Aorta (tissue), 5 donors: ENCODE results near the gene NLRX1. TPM values are rescaled to one million over a fixed set of nuclear protein-coding genes. Genes with fewer than 3 reads are reported as not detected.
"Not testable (repeated sequence)": the region's sequence is repeated elsewhere in the genome, so short reads cannot be mapped to it uniquely, and the experiment has no call there.

Experiments
- ATAC-seq: fragments of 200-7000 bp; cut with Tn5 transposase; one replicate; pipeline ENCODE4 v1.9.1; 2022; ENCODE audit warnings: moderate library complexity; ENCODE audit not compliant: low FRiP score
- DNase-seq, 2 donors: peaks; one replicate each; pipeline ENCODE4 v3.0.0-alpha.2; 2020
- H3K27ac ChIP-seq, 2 donors: one replicate each; pipeline ENCODE4 v1.5.1; 2013; ENCODE audit warnings: low read length in 2 of 2, mild to moderate bottlenecking in 2 of 2, moderate library complexity in 2 of 2, control low read depth in 1 of 2, inconsistent platforms in 1 of 2, low read depth in 1 of 2
- H3K27me3 ChIP-seq, 2 donors: one replicate each; pipeline ENCODE4 v1.6.1; 2013; ENCODE audit warnings: control low read depth in 1 of 2, low read length in 1 of 2, mild to moderate bottlenecking in 1 of 2, moderate library complexity in 1 of 2; ENCODE audit not compliant: insufficient read depth in 2 of 2, control insufficient read depth in 1 of 2
- H3K36me3 ChIP-seq, 2 donors: one replicate each; pipeline ENCODE4 v1.6.1; 2013; ENCODE audit warnings: control low read depth in 1 of 2, low read length in 1 of 2, mild to moderate bottlenecking in 1 of 2; ENCODE audit not compliant: insufficient read depth in 2 of 2, control insufficient read depth in 1 of 2
- H3K4me1 ChIP-seq, 2 donors: one replicate each; pipeline ENCODE4 v1.6.1; 2013; ENCODE audit warnings: low read length in 2 of 2, control low read depth in 1 of 2, mild to moderate bottlenecking in 1 of 2, moderate library complexity in 1 of 2; ENCODE audit not compliant: insufficient read depth in 2 of 2, control insufficient read depth in 1 of 2
- H3K4me3 ChIP-seq, 2 donors: one replicate each; pipeline ENCODE4 v1.5.1; 2013; ENCODE audit warnings: low read length in 2 of 2, control low read depth in 1 of 2, mild to moderate bottlenecking in 1 of 2
- H3K9me3 ChIP-seq: one replicate; pipeline ENCODE4 v1.6.1; 2013; ENCODE audit warnings: mild to moderate bottlenecking, low read length; ENCODE audit not compliant: control insufficient read depth
- WGBS, 2 donors: extraction: QIAGEN DNeasy Blood & Tissue Kit; methylation state at CpG; one replicate each; pipeline ENCODE4 v1.1.7; 2013; 5-methylcytosine and 5-hydroxymethylcytosine counted together
- intact Hi-C, 2 donors: fragments of 100-400 bp; cut with DNase I; formaldehyde crosslinking; loops; one replicate each; pipeline versions ENCODE4 v1.14.2 to v1.15.0; 2022
- polyA plus RNA-seq, 2 donors: library from polyadenylated mRNA; stranded (reverse); fragments of 200-250 nt; gene quantifications; one replicate each; pipeline ENCODE4 v1.2.3, GENCODE V29; 2013
- total RNA-seq, 2 donors: library from RNA; stranded (reverse); fragmentation: NEBNext Ultra II Directional; extraction: Animal tissue kit (Norgen Biotek cat#: 25700); gene quantifications; one replicate each; pipeline ENCODE4 v1.2.1, GENCODE V29; 2021
- donor health status: healthy with polysubstance abuse.
- donor health status: Bipolar disorder and iron deficiency.
- donor health status: DM: no; HTN: no; CAD: no.
- donor health status: DM: no; HTN: no; CAD: no.
- donor health status: DM: yes; HTN: yes; CAD: no.

Gene NLRX1
- total and polyA plus RNA-seq, 4 donors = 5.9 to 17.3 (median 10.9) TPM

- no peak for ATAC-seq
- H3K36me3 ChIP-seq = peaks cover 2 to 6% of the 10 kb centered on the region in 2 donors
- H3K27ac ChIP-seq = no peak overlapping the region
Observed at GRCh38 chr11:119134389-119134978, 34.0 kb upstream of the NLRX1 start.

GRCh38 chr11:119139276-119139675 is 29.2 kb upstream of the NLRX1 start:
- ATAC-seq, H3K4me3 ChIP-seq, H3K27ac ChIP-seq, H3K4me1 ChIP-seq, H3K27me3 ChIP-seq, H3K9me3 ChIP-seq, intact Hi-C loops, H3K36me3 ChIP-seq, DNase-seq: not testable (repeated sequence)
- 87% methylated on average over 10 of the region's 10 CpGs for WGBS, 2 donors

More at GRCh38 chr11:119134389-119134978, 34.0 kb upstream of the NLRX1 start:
- H3K4me3 ChIP-seq = no peak overlapping the region
- no peaks in the 10 kb centered on the region for H3K9me3 ChIP-seq
- WGBS, 2 donors = 51 to 52% methylated on average over 4 of the region's 4 CpGs
- no peaks in the 10 kb centered on the region for H3K4me1 ChIP-seq
- no peak for DNase-seq
- no peaks in the 10 kb centered on the region for H3K27me3 ChIP-seq
- intact Hi-C loops = no loop called here

- H3K9me3 ChIP-seq = no peaks in the 10 kb centered on the region
- no peaks in the 10 kb centered on the region for H3K4me1 ChIP-seq
- 17 to 27% methylated on average over 7 of the region's 7 CpGs for whole genome bisulfite sequencing, 2 donors
- no peak overlapping the region for H3K27ac ChIP-seq
- no peaks in the 10 kb centered on the region for H3K36me3 ChIP-seq
- intact Hi-C loops = loop anchor here (5.0 to 10.0 kb wide), 3 partner anchors 50 to 190 kb away; partner anchors contain the start of gene RNF26 (in 1 of the 2)
- H3K27me3 ChIP-seq = no peaks in the 10 kb centered on the region
- peak; percentile 80 for ATAC-seq
- peak in 1 of 2 donors; percentile 83 for DNase-seq
- no peak overlapping the region for H3K4me3 ChIP-seq
Observed at GRCh38 chr11:119144825-119145486, 23.6 kb upstream of the NLRX1 start.

- Histone ChIP-seq H3K4me1 (no peaks in the 10 kb centered on the region), H3K27me3 (no peaks in the 10 kb centered on the region), H3K36me3 (no peaks in the 10 kb centered on the region), H3K27ac (no peak overlapping the region), H3K4me3 (no peak overlapping the region), H3K9me3 (no peaks in the 10 kb centered on the region)
- 22 to 24% methylated on average over 3 of the region's 3 CpGs for WGBS, 2 donors
- intact Hi-C loops = loop anchor here (5.0 to 10.0 kb wide), 3 partner anchors 49 to 189 kb away; partner anchors contain the start of gene RNF26 (in 1 of the 2)
- DNase-seq = no peak
- ATAC-seq = no peak
Observed at GRCh38 chr11:119145551-119145950, 23.0 kb upstream of the NLRX1 start.

GRCh38 chr11:119147604-119148333 is 20.8 kb upstream of the NLRX1 start:
- H3K4me1 ChIP-seq = no peaks in the 10 kb centered on the region
- 74 to 77% methylated on average over 6 of the region's 6 CpGs for WGBS, 2 donors
- intact Hi-C loops = loop anchor here (5.0 to 10.0 kb wide), 3 partner anchors 47 to 187 kb away; partner anchors contain the start of gene RNF26 (in 1 of the 2)
- no peak overlapping the region for H3K4me3 ChIP-seq
- H3K27ac ChIP-seq = no peak overlapping the region
- ATAC-seq = no peak
- H3K36me3 ChIP-seq = no peaks in the 10 kb centered on the region
- H3K27me3 ChIP-seq = no peaks in the 10 kb centered on the region
- no peak for DNase-seq
- no peaks in the 10 kb centered on the region for H3K9me3 ChIP-seq

- WGBS, 2 donors = 2% methylated on average over 16 of the region's 16 CpGs
- no peak overlapping the region for H3K27ac ChIP-seq
- intact Hi-C loops = loop anchor here (5.0 to 10.0 kb wide), 3 partner anchors 46 to 186 kb away; partner anchors contain the start of gene RNF26 (in 1 of the 2)
Observed at GRCh38 chr11:119148720-119149017, 19.9 kb upstream of the NLRX1 start.

GRCh38 chr11:119149018-119149785 is 19.3 kb upstream of the NLRX1 start, which contains the start of gene ABCG4:
Gene ABCG4 (plus strand): TSS chr11:119149052. CDS start chr11:119149966, 914 bp downstream.
- peak in 1 of 2 donors; percentile 82 for DNase-seq
- Histone ChIP-seq H3K9me3 (no peaks in the 10 kb centered on the region), H3K27me3 (no peaks in the 10 kb centered on the region), H3K27ac (no peak within 1 kb of the TSS), H3K4me3 (peak within 1 kb of the TSS; percentile 44 to 57), H3K36me3 (no peaks in the 10 kb centered on the region), H3K4me1 (no peaks in the 10 kb centered on the region)
- intact Hi-C loops = loop anchor here (5.0 to 10.0 kb wide), 3 partner anchors 46 to 186 kb away; partner anchors contain the start of gene RNF26 (in 1 of the 2)
- peak; percentile 31 for ATAC-seq
- 1% methylated on average over 39 to 73 of the region's 73 CpGs for WGBS, 2 donors

More at GRCh38 chr11:119148720-119149017, 19.9 kb upstream of the NLRX1 start:
- Histone ChIP-seq H3K4me1 (no peaks in the 10 kb centered on the region), H3K9me3 (no peaks in the 10 kb centered on the region), H3K27me3 (no peaks in the 10 kb centered on the region), H3K4me3 (peak overlapping the region; percentile 44 to 57), H3K36me3 (no peaks in the 10 kb centered on the region)
- DNase-seq = no peak
- ATAC-seq = no peak

GRCh38 chr11:119149786-119150275 is 18.7 kb upstream of the NLRX1 start:
- Histone ChIP-seq H3K4me1 (no peaks in the 10 kb centered on the region), H3K9me3 (no peaks in the 10 kb centered on the region), H3K27me3 (no peaks in the 10 kb centered on the region), H3K27ac (no peak overlapping the region), H3K4me3 (no peak overlapping the region), H3K36me3 (no peaks in the 10 kb centered on the region)
- 41 to 43% methylated on average over 32 to 33 of the region's 33 CpGs for WGBS, 2 donors
- intact Hi-C loops = loop anchor here (5.0 to 10.0 kb wide), 3 partner anchors 45 to 185 kb away; partner anchors contain the start of gene RNF26 (in 1 of the 2)
- ATAC-seq (peak; percentile 22), DNase-seq (no peak)
